Retinal pigment epithelial cell (primary cell): ENCODE measurements around the gene COPZ2.

ENCODE experiments used
- DNase-seq: peaks from one replicate; pipeline ENCODE4 v3.0.0-alpha.2; 2010; ENCODE audit warnings: low read depth
- H3K4me3 ChIP-seq: 2 replicates; pipeline ENCODE4 v1.5.1; 2011; ENCODE audit warnings: mild to moderate bottlenecking, low read length, control low read depth, moderate library complexity
- CTCF ChIP-seq: conservative IDR thresholded peaks from 2 replicates; pipeline ENCODE4 v1.5.1; 2011; ENCODE audit warnings: low read depth, low read length, control low read depth, inconsistent platforms

Gene COPZ2

GRCh38 chr17:48027322-48027981, 10.1 kb downstream of the COPZ2 start:
- no peak for TF ChIP-seq CTCF
- H3K4me3 ChIP-seq = no peak overlapping the region
- DNase-seq = no peak

- H3K4me3 ChIP-seq = no peak overlapping the region
- TF ChIP-seq CTCF = peak; percentile 92
- peak; percentile 43 for DNase-seq
These were observed 10.9 kb downstream of the COPZ2 start for GRCh38 chr17:48026502-48027321.

GRCh38 chr17:48025904-48026501, 11.6 kb downstream of the COPZ2 start:
- H3K4me3 ChIP-seq = peak overlapping the region; percentile 59

GRCh38 chr17:48025040-48025903, 12.3 kb downstream of the COPZ2 start:
- peak; percentile 89 for DNase-seq
- peak; percentile 75 for TF ChIP-seq CTCF
- H3K4me3 ChIP-seq = peak overlapping the region; percentile 59

More at GRCh38 chr17:48025904-48026501, 11.6 kb downstream of the COPZ2 start:
- no peak for TF ChIP-seq CTCF
- DNase-seq = no peak

GRCh38 chr17:48024149-48025039, 13.2 kb downstream of the COPZ2 start:
- DNase-seq = no peak
- H3K4me3 ChIP-seq = peak overlapping the region; percentile 54
- no peak for TF ChIP-seq CTCF
